Natural killer cell (primary cell): ENCODE results near the gene ZNF778. TPM values are rescaled to one million over a fixed set of nuclear protein-coding genes. Genes with fewer than 3 reads are reported as not detected.

Source experiments
- ATAC-seq, 3 donors: fragments of 150-1000 bp in 2 of 3; fragments of 200-7000 bp in 1 of 3; cut with Tn5 transposase; 1 replicate in 1 of 3; 2 replicates in 2 of 3; pipeline ENCODE4 v1.10.0; 2021; ENCODE audit warnings: mild to moderate bottlenecking in 2 of 3, moderate library complexity in 2 of 3
- DNase-seq, 2 donors: peaks; one replicate each; pipeline versions ENCODE4 v3.0.0 to v3.0.0-alpha.2; 2013 to 2021; ENCODE audit warnings: mixed read lengths in 1 of 2
- H3K27ac ChIP-seq: one replicate; pipeline ENCODE4 v1.5.1; 2013; ENCODE audit warnings: mild to moderate bottlenecking, low read length
- H3K27me3 ChIP-seq: one replicate; pipeline ENCODE4 v1.6.1; 2013; ENCODE audit warnings: low read length; ENCODE audit not compliant: control insufficient read depth, insufficient read depth
- H3K36me3 ChIP-seq: one replicate; pipeline ENCODE4 v1.6.1; 2013; ENCODE audit warnings: low read length; ENCODE audit not compliant: control insufficient read depth, insufficient read depth
- H3K4me1 ChIP-seq: one replicate; pipeline ENCODE4 v1.6.1; 2013; ENCODE audit warnings: low read length; ENCODE audit not compliant: control insufficient read depth, insufficient read depth
- H3K4me3 ChIP-seq: one replicate; pipeline ENCODE4 v1.5.1; 2013; ENCODE audit warnings: low read length
- H3K9me3 ChIP-seq: one replicate; pipeline ENCODE4 v1.6.1; 2013; ENCODE audit warnings: low read length; ENCODE audit not compliant: control insufficient read depth, insufficient read depth
- H3K27ac Mint-ChIP-seq, 2 donors: one replicate each; pipeline ENCODE4 v1.8.0; 2022; ENCODE audit warnings: mild to moderate bottlenecking in 2 of 2, mixed read lengths in 2 of 2, moderate library complexity in 1 of 2
- H3K27me3 Mint-ChIP-seq, 2 donors: one replicate each; pipeline ENCODE4 v1.8.0; 2022; ENCODE audit warnings: low read depth in 2 of 2, mixed read lengths in 2 of 2
- H3K36me3 Mint-ChIP-seq: one replicate; pipeline ENCODE4 v1.8.0; 2022; ENCODE audit warnings: mixed read lengths
- H3K4me1 Mint-ChIP-seq, 2 donors: one replicate each; pipeline ENCODE4 v1.8.0; 2022; ENCODE audit warnings: mixed read lengths in 2 of 2
- H3K4me3 Mint-ChIP-seq: one replicate; pipeline ENCODE4 v1.8.0; 2022; ENCODE audit warnings: mild to moderate bottlenecking, moderate library complexity, mixed read lengths
- H3K9me3 Mint-ChIP-seq, 2 donors: one replicate each; pipeline ENCODE4 v1.8.0; 2022; ENCODE audit warnings: mixed read lengths in 2 of 2
- CTCF ChIP-seq: fragments of 200-600 bp; IDR thresholded peaks from one replicate; pipeline ENCODE4 v1.8.0; 2022; ENCODE audit warnings: antibody characterized with exemption
- WGBS: methylation state at CpG from one replicate; pipeline ENCODE4 v1.1.7; 2013; ENCODE audit warnings: missing lambda C conversion rate; ENCODE audit not compliant: insufficient coverage; 5-methylcytosine and 5-hydroxymethylcytosine counted together
- intact Hi-C: fragments of 100-400 bp; cut with micrococcal nuclease; formaldehyde crosslinking; loops from one replicate; pipeline ENCODE4 v1.14.2; 2022
- total RNA-seq, 4 donors: library from RNA; stranded (reverse); fragments of 120-200 nt in 1 of 4; gene quantifications; one replicate each; pipeline versions ENCODE4 v1.2.3 to v1.2.4, GENCODE V29; 2013 to 2022

ZNF778 gene
- total RNA-seq, 3 donors from 2014 or later (not counting 1 experiment from before 2014, with no cell fraction given), result 7.0 to 14.1 (median 11.8) TPM

GRCh38 chr16:89170346-89171215 lies 46.9 kb upstream of the ZNF778 start:
- H3K9me3 Mint-ChIP-seq, result no peaks in the 10 kb centered on the region
- 22% methylated on average over 34 of the region's 34 CpGs for whole genome bisulfite sequencing
- no peaks in the 10 kb centered on the region for H3K36me3 Mint-ChIP-seq
- H3K27me3 Mint-ChIP-seq, result peaks cover 0 to 4% of the 10 kb centered on the region in 2 donors
- H3K27ac Mint-ChIP-seq, result peak overlapping the region in 1 of 2 donors; percentile 84
- intact Hi-C loops, result loop anchor here (2.0 kb wide), 1 partner anchor 22 kb away; no protein-coding TSS in a partner anchor
- no peak for ATAC-seq
- DNase-seq, result peak in 1 of 2 donors; percentile 41
- no peak for TF ChIP-seq CTCF
- no peaks in the 10 kb centered on the region for H3K9me3 ChIP-seq
- peak overlapping the region; percentile 75 for H3K4me3 Mint-ChIP-seq
- H3K4me3 ChIP-seq, result peak overlapping the region; percentile 18
- peaks cover 42% of the 10 kb centered on the region for H3K4me1 ChIP-seq
- peaks cover 7 to 8% of the 10 kb centered on the region in 2 donors for H3K4me1 Mint-ChIP-seq
- H3K27ac ChIP-seq, result no peak overlapping the region
- peaks cover 12% of the 10 kb centered on the region for H3K27me3 ChIP-seq
- no peaks in the 10 kb centered on the region for H3K36me3 ChIP-seq

GRCh38 chr16:89171216-89172170 lies 46.0 kb upstream of the ZNF778 start, which contains the start of gene CDH15:
CDH15 (plus strand) TSS chr16:89171748; CDS start chr16:89171832, 84 bp downstream.
- H3K27ac ChIP-seq, result no peak within 1 kb of the TSS
- H3K27me3 Mint-ChIP-seq, result peaks cover 0 to 4% of the 10 kb centered on the region in 2 donors

GRCh38 chr16:89172171-89172527 lies 45.4 kb upstream of the ZNF778 start:
- H3K4me3 ChIP-seq, result no peak overlapping the region
- no peak overlapping the region for H3K4me3 Mint-ChIP-seq
- intact Hi-C loops, result no loop called here
- no peak overlapping the region for H3K27ac Mint-ChIP-seq
- H3K36me3 ChIP-seq, result no peaks in the 10 kb centered on the region
- H3K27me3 ChIP-seq, result peaks cover 12% of the 10 kb centered on the region
- no peak overlapping the region for H3K27ac ChIP-seq
- peaks cover 0 to 4% of the 10 kb centered on the region in 2 donors for H3K27me3 Mint-ChIP-seq
- peaks cover 7 to 8% of the 10 kb centered on the region in 2 donors for H3K4me1 Mint-ChIP-seq
- H3K4me1 ChIP-seq, result peaks cover 38% of the 10 kb centered on the region
- no peak for DNase-seq
- 86% methylated on average over 11 of the region's 11 CpGs for WGBS
- no peak for TF ChIP-seq CTCF
- no peaks in the 10 kb centered on the region for H3K9me3 ChIP-seq
- H3K9me3 Mint-ChIP-seq, result no peaks in the 10 kb centered on the region
- ATAC-seq, result no peak
- no peaks in the 10 kb centered on the region for H3K36me3 Mint-ChIP-seq

More at GRCh38 chr16:89171216-89172170, 46.0 kb upstream of the ZNF778 start, which contains the start of gene CDH15:
- Histone ChIP-seq H3K4me1 (peaks cover 42% of the 10 kb centered on the region), H3K9me3 (no peaks in the 10 kb centered on the region), H3K4me3 (peak within 1 kb of the TSS; percentile 18), H3K27me3 (peaks cover 12% of the 10 kb centered on the region), H3K36me3 (no peaks in the 10 kb centered on the region)
- DNase-seq (peak; percentile 77 to 97), ATAC-seq (peak; percentile 93 to 97 (median 95))
- WGBS, result 7% methylated on average over 64 of the region's 74 CpGs
- H3K27ac Mint-ChIP-seq, result peak within 1 kb of the TSS in 1 of 2 donors; percentile 84
- no peaks in the 10 kb centered on the region for H3K36me3 Mint-ChIP-seq
- no peaks in the 10 kb centered on the region for H3K9me3 Mint-ChIP-seq
- no peak for TF ChIP-seq CTCF
- intact Hi-C loops, result loop anchor here (2.0 kb wide), 1 partner anchor 21 kb away; no protein-coding TSS in a partner anchor
- peak within 1 kb of the TSS; percentile 75 for H3K4me3 Mint-ChIP-seq
- H3K4me1 Mint-ChIP-seq, result peaks cover 7 to 8% of the 10 kb centered on the region in 2 donors
